Measurements from ENCODE around the gene PPIL3.
"Not testable (repeated sequence)": the region's sequence is repeated elsewhere in the genome, so short reads cannot be mapped to it uniquely, and the experiment has no call there.

PPIL3 gene

DNA sequence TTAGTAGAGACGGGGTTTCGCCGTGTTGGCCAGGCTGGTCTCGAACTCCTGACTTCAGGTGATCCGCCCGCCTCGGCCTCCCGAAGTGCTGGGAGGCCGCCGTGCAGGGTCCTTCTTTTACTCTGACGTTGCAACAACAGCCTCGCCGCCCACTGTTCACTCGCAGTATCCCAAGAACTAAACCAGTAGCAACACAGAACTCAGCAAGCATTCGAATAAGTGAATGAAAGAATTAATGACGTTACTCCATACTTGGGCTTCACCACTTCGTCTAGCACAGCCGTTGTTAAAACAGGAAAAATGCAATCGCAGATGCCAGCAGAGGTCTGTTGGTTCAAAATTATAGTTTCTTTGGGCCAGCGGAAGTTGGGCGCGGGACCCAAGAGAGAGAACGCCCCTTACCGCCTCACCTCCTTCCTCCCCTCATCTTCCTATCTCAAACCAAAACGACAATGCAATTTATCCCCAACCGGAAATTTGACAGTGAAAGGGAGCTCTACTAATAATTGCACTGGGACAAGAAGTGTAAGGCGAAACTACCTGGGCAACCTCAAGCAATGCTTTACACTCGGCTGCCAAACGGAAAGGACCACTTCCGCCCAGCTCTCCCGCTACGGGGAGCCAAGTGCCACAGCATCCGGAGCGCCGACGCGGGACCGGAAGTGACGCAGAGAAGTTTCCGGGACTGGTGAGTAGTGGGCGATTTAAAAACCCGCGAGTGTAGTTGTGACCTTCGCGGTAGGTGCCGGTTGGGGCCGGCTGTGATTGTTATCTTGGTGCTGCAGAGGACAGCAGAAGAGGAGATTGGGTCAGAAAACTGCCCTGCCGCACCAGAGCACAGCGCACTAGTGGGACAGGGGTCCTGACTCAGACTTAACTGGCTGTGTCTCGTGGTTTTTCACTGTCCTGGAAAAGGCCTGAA is at the start of gene PPIL3, which contains the start of gene NIF3L1:
Gene PPIL3, minus strand, starts transcription at position 374 of the 922 bp plus-strand sequence. CDS start 1,462 bp downstream, outside the sequence.
Gene NIF3L1, plus strand, starts transcription at position 668 of the 922 bp plus-strand sequence. CDS start 2,573 bp downstream, outside the sequence.
- peak; percentile 96 for DNase-seq

DNA sequence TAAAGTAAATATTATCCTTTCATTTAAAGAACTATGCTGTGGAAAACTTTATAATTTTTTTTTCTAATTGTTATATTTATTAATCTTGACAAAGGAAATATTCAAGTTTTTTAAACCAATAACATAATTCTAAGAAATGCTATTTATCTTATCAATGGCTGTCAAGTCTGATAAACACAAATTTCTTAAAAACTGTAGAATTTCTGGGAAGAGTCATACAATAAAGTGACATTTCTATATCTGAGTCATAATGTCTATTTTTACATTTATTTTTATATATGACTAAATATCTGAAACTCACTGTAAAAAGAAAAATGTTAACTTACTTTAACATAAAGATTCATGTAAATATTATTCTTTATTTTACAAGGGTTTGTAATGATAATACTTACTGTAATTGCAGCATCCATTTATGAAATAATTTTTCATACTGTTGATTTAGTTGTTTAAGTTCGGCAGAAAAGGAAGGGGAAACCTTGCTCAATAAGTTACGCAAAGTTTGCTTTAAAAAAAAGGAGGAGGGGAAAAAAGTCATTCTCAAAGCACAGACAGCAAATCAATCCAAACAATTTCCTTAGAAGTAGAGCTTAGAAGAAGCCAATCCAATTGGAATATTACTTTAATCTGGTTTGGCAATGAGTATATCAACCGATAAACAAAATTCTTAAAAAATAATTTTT is 42.2 kb upstream of the PPIL3 start:
- DNase-seq, result no peak

DNA sequence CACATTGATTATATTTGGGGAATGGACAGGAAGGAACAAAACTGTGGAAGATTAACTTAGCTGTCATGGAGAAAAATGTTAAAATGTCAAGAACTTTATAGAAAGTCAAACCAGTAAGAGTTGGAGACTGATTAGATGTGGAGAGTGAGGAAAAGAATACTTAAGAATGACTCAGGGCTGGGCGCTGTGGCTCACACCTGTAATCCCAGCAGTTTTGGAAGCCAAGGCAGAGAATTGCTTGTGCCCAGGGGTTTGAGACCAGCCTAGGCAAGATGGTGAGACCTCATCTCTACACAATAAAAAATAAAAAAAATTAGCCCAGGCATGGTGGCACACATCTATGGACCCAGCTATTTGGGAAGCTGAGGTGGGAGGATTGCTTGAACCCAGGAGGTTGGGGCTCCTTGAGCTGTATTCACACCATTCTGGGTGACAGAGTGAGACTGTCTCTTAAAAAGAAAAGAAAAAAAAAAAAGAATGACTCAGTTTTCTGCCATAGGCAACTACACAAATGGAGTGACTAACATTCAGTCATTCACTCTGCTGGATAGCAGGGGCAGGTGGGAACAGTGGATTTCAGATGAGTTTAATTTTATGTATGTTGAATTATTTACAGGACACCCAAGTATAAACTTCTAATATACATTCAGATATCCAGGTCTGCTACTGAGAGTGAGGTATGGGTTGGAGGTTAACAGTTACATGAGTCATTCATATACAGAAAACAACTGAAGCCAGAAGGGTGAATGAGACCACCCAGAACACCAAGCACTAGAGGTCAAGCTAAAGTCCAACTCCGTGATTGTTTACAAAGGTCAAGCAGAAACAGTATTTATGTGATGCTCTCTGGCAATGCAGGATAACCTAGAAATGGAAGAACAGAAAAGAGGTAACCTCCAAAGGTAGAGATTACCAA is 40.7 kb upstream of the PPIL3 start:
- DNase-seq, result no peak

DNA sequence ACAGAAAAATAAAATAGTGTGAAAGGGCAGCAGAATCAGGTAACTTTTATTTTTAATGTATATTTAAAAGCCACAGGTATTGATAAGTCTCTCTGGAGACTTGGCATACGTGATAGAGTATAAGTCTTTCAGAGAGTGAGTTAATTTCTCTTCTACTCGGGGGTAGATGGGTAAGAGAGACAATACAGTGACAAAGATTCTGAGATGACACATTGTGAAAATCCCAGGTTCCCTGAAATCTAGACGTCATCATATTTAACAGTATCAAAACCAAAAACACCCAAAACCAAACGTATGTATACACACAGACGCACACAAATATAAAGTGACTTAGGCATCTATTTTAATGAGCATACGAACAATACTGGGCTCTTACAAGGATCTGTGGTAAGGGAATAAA is 33.6 kb upstream of the PPIL3 start:
- no peak for DNase-seq

GRCh38 chr2:200913654-200914053 is 24.8 kb upstream of the PPIL3 start:
- no peak for DNase-seq

GRCh38 chr2:200909958-200910357 is 21.1 kb upstream of the PPIL3 start:
- no peak for DNase-seq

DNA sequence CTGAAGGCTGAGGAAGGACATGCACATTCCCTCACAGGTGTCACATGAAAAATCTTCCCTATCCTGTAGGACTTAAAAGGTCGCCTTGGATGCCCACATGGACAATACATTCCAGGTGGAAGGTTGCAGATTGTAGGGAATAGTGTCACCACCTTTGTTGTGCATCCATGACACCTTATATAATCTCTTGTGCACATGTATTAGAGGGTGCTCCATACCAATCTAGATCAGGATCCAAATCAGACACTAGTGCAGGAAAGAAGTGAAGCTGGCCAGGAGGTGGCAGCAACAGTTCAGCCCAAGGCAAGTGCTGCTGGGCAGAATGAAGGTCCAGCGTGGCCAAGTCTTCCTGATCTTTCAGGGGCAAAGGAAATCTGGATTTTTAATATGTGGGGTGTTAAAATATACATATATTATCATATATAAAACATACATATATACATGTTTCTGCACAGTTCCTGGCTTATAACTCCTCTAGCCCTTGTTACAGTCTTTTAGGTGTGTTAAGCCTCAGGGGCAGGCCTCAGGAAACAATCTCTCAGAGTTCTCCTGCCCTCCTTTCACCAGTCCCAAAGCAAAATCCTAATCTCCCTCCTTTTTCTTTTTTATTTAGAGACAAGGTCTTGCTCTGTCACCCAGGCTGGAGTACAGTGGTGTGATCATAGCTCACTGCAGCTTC is 16.9 kb upstream of the PPIL3 start:
- DNase-seq, result peak; percentile 57

DNA sequence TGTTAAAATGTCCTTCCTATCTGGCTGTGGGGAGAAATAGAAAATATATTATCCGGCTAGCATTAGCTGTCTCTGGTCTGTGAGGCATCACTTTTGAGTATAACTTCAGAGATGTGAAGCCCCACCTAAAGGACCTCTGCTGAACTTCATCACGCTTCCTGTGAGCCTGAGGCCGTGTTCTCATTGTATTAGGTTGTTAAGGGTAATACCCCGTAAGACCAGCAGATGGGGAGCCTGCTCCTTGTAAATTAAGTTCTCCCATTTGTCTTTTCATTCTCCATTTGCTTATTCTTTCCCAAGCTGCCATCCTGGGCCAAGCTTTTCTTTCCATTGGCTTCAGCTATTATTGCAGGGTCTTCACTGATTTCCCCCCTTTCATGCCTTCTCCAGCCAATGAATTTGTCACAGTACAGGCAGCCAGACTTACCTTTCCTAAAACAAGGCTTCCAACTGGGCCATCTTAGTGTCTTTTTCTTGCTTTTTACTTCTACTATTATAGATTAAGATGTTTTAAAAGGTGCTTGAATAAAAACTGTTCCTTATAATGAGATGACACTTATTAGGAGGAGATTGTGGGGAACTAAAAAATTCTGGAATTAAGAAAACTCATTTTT is 12.7 kb upstream of the PPIL3 start:
- peak; percentile 91 for DNase-seq

GRCh38 chr2:200899482-200899881 is 10.6 kb upstream of the PPIL3 start:
- no peak for DNase-seq

GRCh38 chr2:200881715-200882249 is 7.1 kb downstream of the PPIL3 start:
- DNase-seq, result not testable (repeated sequence)

GRCh38 chr2:200878289-200878880 is 10.5 kb downstream of the PPIL3 start:
- no peak for DNase-seq

DNA sequence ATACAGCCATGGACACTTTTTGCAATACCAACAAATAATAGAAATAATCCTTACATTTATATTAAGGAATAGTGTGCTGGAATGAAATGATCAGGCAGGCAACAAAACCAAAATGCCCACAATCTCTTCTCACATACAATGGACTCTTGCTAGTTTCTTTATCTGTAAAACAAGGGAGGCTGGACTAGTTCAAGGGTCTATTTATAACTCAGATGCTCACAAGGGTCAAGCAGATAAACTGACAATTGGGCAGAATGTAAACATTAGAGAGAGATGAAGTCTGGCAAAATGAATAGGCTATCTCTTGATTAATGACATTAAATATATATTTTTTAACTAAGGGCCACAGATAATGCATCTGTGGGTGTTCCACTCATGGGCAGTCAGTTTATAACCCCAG is 11.4 kb downstream of the PPIL3 start:
- no peak for DNase-seq

GRCh38 chr2:200873560-200873959 is 15.3 kb downstream of the PPIL3 start:
- DNase-seq, result no peak

GRCh38 chr2:200871151-200871550 is 17.7 kb downstream of the PPIL3 start:
- DNase-seq, result no peak

- DNase-seq, result no peak
Observed at GRCh38 chr2:200869014-200869413, 19.9 kb downstream of the PPIL3 start.

GRCh38 chr2:200864176-200865034 is 24.5 kb downstream of the PPIL3 start, which contains the start of gene CLK1:
Gene CLK1, minus strand, starts transcription at chr2:200864658. Its CDS starts 2,796 bp downstream, at chr2:200861862.
- peak; percentile 84 for DNase-seq

DNA sequence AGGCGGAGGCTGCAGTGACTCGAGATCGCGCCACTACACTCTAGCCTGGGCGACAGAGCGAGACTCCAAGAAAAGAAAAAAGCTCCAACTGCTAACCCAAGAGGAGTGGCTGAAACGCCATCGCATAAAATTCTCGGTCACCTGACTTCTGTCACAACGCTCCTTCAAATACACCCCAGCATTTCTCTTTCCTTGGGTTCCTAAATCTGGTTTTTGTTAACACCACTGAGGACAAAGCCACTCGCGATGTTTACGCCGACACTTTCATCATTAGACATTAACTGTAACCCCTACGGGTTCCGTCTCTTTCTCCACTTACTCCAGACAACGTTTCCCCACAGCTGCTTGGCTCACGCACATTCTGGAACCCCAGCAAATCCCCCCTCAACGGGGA is 25.1 kb downstream of the PPIL3 start:
- peak; percentile 42 for DNase-seq

DNA sequence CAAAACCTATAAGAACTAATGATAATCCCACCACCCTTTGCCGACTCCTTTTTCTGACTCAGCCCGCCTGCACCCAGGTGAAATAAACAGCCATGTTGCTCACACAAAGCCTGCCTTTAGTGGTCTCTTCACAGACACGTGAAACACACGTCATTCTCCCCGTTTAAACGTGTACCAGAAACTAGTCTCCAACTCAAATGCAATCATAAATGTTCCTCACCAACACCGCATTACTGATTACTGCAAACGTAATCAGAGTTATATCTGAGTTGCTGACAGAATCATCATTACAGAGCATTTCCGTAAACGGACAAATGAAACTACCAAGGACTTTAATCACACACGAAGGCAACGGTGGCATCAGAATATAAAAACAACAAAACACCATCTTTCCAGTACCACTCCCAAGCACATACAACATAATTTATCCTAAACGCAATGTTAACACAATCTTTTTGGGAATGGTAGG is 26.3 kb downstream of the PPIL3 start:
- DNase-seq, result peak; percentile 18

DNA sequence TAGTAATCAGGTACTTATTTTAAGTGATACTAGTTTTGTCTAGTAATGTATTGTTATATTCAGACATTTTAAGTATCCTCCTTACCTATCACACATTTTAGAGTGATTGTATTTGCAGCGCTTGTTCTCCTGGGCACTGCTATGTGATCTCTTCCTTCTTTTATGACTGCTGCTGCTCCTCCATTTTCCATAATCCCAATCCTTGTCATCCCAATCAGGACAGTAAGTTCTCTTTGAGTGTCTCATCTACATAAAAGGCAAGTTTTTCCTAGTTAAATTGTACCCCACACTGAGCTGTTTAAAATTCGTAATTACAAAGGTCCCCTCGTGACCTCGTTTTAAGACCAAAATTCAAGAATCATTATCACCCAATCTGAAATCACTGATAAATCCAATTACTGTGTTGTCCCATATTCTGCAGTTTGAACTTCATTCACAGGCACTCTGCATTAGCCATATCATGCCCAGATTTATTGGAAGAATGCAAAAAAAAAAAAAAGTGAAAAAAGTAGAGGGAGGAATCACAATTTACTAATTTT is 27.2 kb downstream of the PPIL3 start:
- no peak for DNase-seq
